GM23338 (cell line): ENCODE measurements around the gene EVL. TPM values are rescaled to one million over a fixed set of nuclear protein-coding genes. Genes with fewer than 3 reads are reported as not detected.

Experiments used
- ATAC-seq: fragments of 200-7000 bp; cut with Tn5 transposase; 3 replicates; pipeline ENCODE4 v1.9.1; 2020
- DNase-seq: peaks from one replicate; pipeline ENCODE4 v3.0.0-alpha.2; 2015; ENCODE audit warnings: low spot score
- H2AFZ ChIP-seq: fragments of 200-600 bp; sonication (generic); 2 replicates; pipeline ENCODE4 v1.8.0; 2016; ENCODE audit warnings: antibody characterized with exemption, mild to moderate bottlenecking, moderate library complexity
- H3F3A ChIP-seq: fragments of 200-600 bp; sonication (generic); replicated peaks from 2 replicates; pipeline ENCODE4 v1.8.0; 2017; ENCODE audit warnings: antibody characterized with exemption, mixed run types, low read depth
- H3K27ac ChIP-seq: fragments of 200-600 bp; sonication (generic); 2 replicates; pipeline ENCODE4 v1.6.1; 2016; ENCODE audit warnings: low read depth
- H3K27me3 ChIP-seq: fragments of 200-600 bp; sonication (generic); 2 replicates; pipeline ENCODE4 v1.8.0; 2016; ENCODE audit warnings: mild to moderate bottlenecking, mixed run types, moderate library complexity; ENCODE audit not compliant: insufficient read depth
- H3K36me3 ChIP-seq: fragments of 200-600 bp; sonication (generic); 2 replicates; pipeline ENCODE4 v1.8.0; 2016; ENCODE audit warnings: mild to moderate bottlenecking; ENCODE audit not compliant: insufficient read depth
- H3K4me1 ChIP-seq: fragments of 200-600 bp; sonication (generic); 2 replicates; pipeline ENCODE4 v1.8.0; 2016; ENCODE audit warnings: mild to moderate bottlenecking, moderate library complexity; ENCODE audit not compliant: insufficient read depth
- H3K4me2 ChIP-seq: fragments of 200-600 bp; sonication (generic); 2 replicates; pipeline ENCODE4 v1.7.1; 2017; ENCODE audit warnings: mixed run types
- H3K4me3 ChIP-seq: fragments of 200-600 bp; sonication (generic); 2 replicates; pipeline ENCODE4 v1.6.1; 2016; ENCODE audit warnings: mixed run types
- H3K79me2 ChIP-seq: fragments of 200-600 bp; sonication (generic); replicated peaks from 2 replicates; pipeline ENCODE4 v1.8.0; 2017; ENCODE audit warnings: mild to moderate bottlenecking; ENCODE audit not compliant: insufficient read depth
- H3K9me2 ChIP-seq: fragments of 200-600 bp; sonication (generic); 2 replicates; pipeline ENCODE4 v1.8.0; 2017; ENCODE audit not compliant: insufficient read depth
- H4K20me1 ChIP-seq: fragments of 200-600 bp; sonication (generic); replicated peaks from 2 replicates; pipeline ENCODE4 v1.8.0; 2017; ENCODE audit warnings: mild to moderate bottlenecking; ENCODE audit not compliant: insufficient read depth
- H3K27ac Mint-ChIP-seq: 2 replicates; pipeline ENCODE4 v1.8.0; 2020; ENCODE audit warnings: inconsistent platforms, mild to moderate bottlenecking, moderate library complexity, mixed read lengths
- H3K27me3 Mint-ChIP-seq: 3 replicates; pipeline ENCODE4 v1.8.0; 2022; ENCODE audit warnings: low read depth, mild to moderate bottlenecking, moderate library complexity, mixed read lengths, inconsistent platforms; ENCODE audit not compliant: insufficient read depth, poor library complexity
- H3K36me3 Mint-ChIP-seq: 3 replicates; pipeline ENCODE4 v1.8.0; 2021; ENCODE audit warnings: low read depth, mild to moderate bottlenecking, inconsistent platforms, moderate library complexity, mixed read lengths
- H3K4me1 Mint-ChIP-seq: 3 replicates; pipeline ENCODE4 v1.8.0; 2020; ENCODE audit warnings: mild to moderate bottlenecking, inconsistent platforms, mixed read lengths
- H3K4me3 Mint-ChIP-seq: 3 replicates; pipeline ENCODE4 v1.8.0; 2021; ENCODE audit warnings: moderate library complexity, mild to moderate bottlenecking, inconsistent platforms, mixed read lengths
- H3K9me3 Mint-ChIP-seq: 3 replicates; pipeline ENCODE4 v1.8.0; 2020; ENCODE audit warnings: moderate library complexity, mild to moderate bottlenecking, inconsistent platforms, mixed read lengths
- CREB1 ChIP-seq: fragments of 250-450 bp; sonication (Bioruptor Pico); IDR thresholded peaks from 2 replicates; pipeline ENCODE4 v1.5.0; 2020; ENCODE audit warnings: low read depth, mild to moderate bottlenecking, moderate library complexity
- EZH2 ChIP-seq: fragments of 200-600 bp; sonication (generic); IDR thresholded peaks from one replicate; pipeline ENCODE4 v1.8.0; 2017; ENCODE audit warnings: antibody characterized with exemption, mild to moderate bottlenecking, low read depth; ENCODE audit not compliant: unreplicated experiment
- EZH2phosphoT487 ChIP-seq: fragments of 200-600 bp; sonication (generic); IDR thresholded peaks from one replicate; pipeline ENCODE4 v1.8.1; 2018; ENCODE audit warnings: antibody characterized with exemption; ENCODE audit not compliant: unreplicated experiment
- NANOG ChIP-seq: IDR thresholded peaks from 2 replicates; pipeline ENCODE4 v1.6.1; 2016; ENCODE audit warnings: antibody characterized with exemption, borderline replicate concordance
- STAT1 ChIP-seq: IDR thresholded peaks from one replicate; pipeline ENCODE4 v1.6.1; 2016; ENCODE audit warnings: antibody characterized with exemption; ENCODE audit not compliant: unreplicated experiment
- ZNF114 ChIP-seq: fragments of 250-450 bp; sonication (Bioruptor Pico); IDR thresholded peaks from 2 replicates; pipeline ENCODE4 v1.5.0; 2020; ENCODE audit warnings: mild to moderate bottlenecking, moderate library complexity
- polyA plus RNA-seq: library from polyadenylated mRNA; unstranded; fragments of >200 nt; fragmentation: Nextera tagmentation; extraction: Ambion mirVana; gene quantifications from 2 replicates; pipeline ENCODE4 v1.2.1, GENCODE V29; 2016
- total RNA-seq: library from RNA; depleted of rRNA; stranded (reverse); fragments of >200 nt; shearing (Covaris generic); gene quantifications from 2 replicates; pipeline ENCODE4 v1.2.3, GENCODE V29; 2014
- TF ChIP-seq, protein P1 (sequence below): IDR thresholded peaks from one replicate; pipeline ENCODE4 v1.6.1; 2018; ENCODE audit warnings: antibody characterized with exemption; ENCODE audit not compliant: unreplicated experiment
- TF ChIP-seq, protein P2 (sequence below), 2 experiments: fragments of 200-600 bp in 1 of 2; sonication (generic) in 1 of 2; conservative IDR thresholded peaks; 2 replicates each; pipeline versions ENCODE4 v1.5.1 to v1.6.1; 2016 to 2017; ENCODE audit warnings: antibody characterized with exemption in 2 of 2, low read depth in 2 of 2, mild to moderate bottlenecking in 2 of 2, moderate library complexity in 1 of 2

EVL gene
- total and polyA plus RNA-seq, 2 experiments from 2014 or later, result 28.2 to 50.5 TPM

GRCh38 chr14:100105357-100106169 is 40.3 kb downstream of the EVL start (continued):
- TF ChIP-seq, protein P1, sequence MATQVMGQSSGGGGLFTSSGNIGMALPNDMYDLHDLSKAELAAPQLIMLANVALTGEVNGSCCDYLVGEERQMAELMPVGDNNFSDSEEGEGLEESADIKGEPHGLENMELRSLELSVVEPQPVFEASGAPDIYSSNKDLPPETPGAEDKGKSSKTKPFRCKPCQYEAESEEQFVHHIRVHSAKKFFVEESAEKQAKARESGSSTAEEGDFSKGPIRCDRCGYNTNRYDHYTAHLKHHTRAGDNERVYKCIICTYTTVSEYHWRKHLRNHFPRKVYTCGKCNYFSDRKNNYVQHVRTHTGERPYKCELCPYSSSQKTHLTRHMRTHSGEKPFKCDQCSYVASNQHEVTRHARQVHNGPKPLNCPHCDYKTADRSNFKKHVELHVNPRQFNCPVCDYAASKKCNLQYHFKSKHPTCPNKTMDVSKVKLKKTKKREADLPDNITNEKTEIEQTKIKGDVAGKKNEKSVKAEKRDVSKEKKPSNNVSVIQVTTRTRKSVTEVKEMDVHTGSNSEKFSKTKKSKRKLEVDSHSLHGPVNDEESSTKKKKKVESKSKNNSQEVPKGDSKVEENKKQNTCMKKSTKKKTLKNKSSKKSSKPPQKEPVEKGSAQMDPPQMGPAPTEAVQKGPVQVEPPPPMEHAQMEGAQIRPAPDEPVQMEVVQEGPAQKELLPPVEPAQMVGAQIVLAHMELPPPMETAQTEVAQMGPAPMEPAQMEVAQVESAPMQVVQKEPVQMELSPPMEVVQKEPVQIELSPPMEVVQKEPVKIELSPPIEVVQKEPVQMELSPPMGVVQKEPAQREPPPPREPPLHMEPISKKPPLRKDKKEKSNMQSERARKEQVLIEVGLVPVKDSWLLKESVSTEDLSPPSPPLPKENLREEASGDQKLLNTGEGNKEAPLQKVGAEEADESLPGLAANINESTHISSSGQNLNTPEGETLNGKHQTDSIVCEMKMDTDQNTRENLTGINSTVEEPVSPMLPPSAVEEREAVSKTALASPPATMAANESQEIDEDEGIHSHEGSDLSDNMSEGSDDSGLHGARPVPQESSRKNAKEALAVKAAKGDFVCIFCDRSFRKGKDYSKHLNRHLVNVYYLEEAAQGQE, result no peak
- no peak for TF ChIP-seq EZH2phosphoT487
- no peak for TF ChIP-seq CREB1
- TF ChIP-seq NANOG, result no peak
- TF ChIP-seq, protein P2, sequence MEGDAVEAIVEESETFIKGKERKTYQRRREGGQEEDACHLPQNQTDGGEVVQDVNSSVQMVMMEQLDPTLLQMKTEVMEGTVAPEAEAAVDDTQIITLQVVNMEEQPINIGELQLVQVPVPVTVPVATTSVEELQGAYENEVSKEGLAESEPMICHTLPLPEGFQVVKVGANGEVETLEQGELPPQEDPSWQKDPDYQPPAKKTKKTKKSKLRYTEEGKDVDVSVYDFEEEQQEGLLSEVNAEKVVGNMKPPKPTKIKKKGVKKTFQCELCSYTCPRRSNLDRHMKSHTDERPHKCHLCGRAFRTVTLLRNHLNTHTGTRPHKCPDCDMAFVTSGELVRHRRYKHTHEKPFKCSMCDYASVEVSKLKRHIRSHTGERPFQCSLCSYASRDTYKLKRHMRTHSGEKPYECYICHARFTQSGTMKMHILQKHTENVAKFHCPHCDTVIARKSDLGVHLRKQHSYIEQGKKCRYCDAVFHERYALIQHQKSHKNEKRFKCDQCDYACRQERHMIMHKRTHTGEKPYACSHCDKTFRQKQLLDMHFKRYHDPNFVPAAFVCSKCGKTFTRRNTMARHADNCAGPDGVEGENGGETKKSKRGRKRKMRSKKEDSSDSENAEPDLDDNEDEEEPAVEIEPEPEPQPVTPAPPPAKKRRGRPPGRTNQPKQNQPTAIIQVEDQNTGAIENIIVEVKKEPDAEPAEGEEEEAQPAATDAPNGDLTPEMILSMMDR (conservative IDR thresholded peaks at IDR 0.05; ENCODE audit: low read depth in 2 of 2), result no peak
- no peak for TF ChIP-seq STAT1
- TF ChIP-seq EZH2, result no peak

DNA sequence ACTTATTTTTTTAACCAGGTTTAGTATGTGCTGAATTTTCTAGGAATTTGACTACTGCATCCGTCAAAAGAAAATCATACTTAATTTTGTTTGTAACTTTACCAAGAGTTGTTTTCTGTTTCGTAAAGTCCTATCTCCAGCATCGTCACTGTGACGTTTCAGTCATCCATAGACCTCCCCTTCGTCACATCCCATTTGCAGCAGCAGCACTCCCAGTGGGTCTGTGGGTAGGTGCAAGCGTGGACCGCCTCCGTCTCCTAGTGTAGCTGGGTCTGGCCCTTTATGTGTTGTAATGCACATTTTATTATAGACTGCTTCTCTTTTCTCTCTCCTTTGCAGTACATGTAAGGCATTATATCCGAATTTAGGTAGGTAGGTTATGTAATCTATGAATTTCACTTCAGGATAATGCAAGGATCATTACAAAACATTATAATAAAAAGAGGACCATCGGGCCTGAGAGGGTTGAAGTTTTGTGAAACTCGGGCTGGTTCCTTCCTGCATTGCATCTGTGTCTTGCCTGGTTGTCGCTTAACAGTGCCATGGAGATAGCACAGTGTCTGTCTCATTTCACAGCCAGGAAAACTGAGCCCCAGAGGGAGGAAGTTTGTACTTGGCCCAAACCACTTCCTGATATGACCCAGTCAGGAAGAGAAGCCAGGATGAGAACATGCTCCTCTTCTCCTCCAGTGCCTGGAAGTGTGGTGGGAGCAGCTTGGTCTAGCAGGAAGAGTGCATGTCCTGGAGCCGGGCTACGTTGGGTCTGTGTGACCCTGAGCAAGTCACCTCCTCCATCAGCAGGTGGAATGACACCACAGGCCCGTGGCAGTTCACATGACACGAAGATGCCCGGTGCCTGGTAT is 41.3 kb downstream of the EVL start:
- H4K20me1 ChIP-seq, result peaks cover 10% of the 10 kb centered on the region; the same call in 1 of the 2 replicates
- no peaks in the 10 kb centered on the region for H3F3A ChIP-seq
- no peak overlapping the region; the same call in 1 of the 2 replicates for H3K27ac Mint-ChIP-seq
- H3K79me2 ChIP-seq, result no peaks in the 10 kb centered on the region
- no peaks in the 10 kb centered on the region for H3K27me3 ChIP-seq
- no peaks in the 10 kb centered on the region for H3K36me3 Mint-ChIP-seq
- H3K4me2 ChIP-seq, result no peak overlapping the region
- H3K4me3 ChIP-seq, result no peak overlapping the region
- DNase-seq (no peak), ATAC-seq (no peak)
- no peak overlapping the region for H3K27ac ChIP-seq
- no peak overlapping the region for H2AFZ ChIP-seq
- no peak overlapping the region for H3K4me3 Mint-ChIP-seq
- H3K9me3 Mint-ChIP-seq, result no peaks in the 10 kb centered on the region
- H3K27me3 Mint-ChIP-seq, result peaks cover 9% of the 10 kb centered on the region
- H3K9me2 ChIP-seq, result no peaks in the 10 kb centered on the region
- peaks cover 24% of the 10 kb centered on the region for H3K4me1 Mint-ChIP-seq
- no peak for TF ChIP-seq ZNF114 (CRISPR knock-in tag)
- TF ChIP-seq STAT1, result no peak
- no peaks in the 10 kb centered on the region for H3K36me3 ChIP-seq
- H3K4me1 ChIP-seq, result peaks cover 4% of the 10 kb centered on the region; the same call in 1 of the 2 replicates
